Osteoblast (primary cell): ENCODE measurements around the gene HOXA2. TPM values are rescaled to one million over a fixed set of nuclear protein-coding genes. Genes with fewer than 3 reads are reported as not detected.
A peak's percentile ranks its signal among the peaks of the same experiment; 100 is the strongest.

Experiments
- DNase-seq: peaks from one replicate; pipeline ENCODE4 v3.0.0; 2011; ENCODE audit warnings: low spot score, mixed read lengths; ENCODE audit not compliant: insufficient read length; ENCODE audit errors: missing footprints
- H2AFZ ChIP-seq: 2 replicates; pipeline ENCODE4 v1.6.0; 2011; ENCODE audit warnings: mild to moderate bottlenecking, low read length
- H3K27ac ChIP-seq: 2 replicates; pipeline ENCODE4 v1.5.1; 2011; ENCODE audit warnings: mild to moderate bottlenecking, low read depth, low read length, moderate library complexity
- H3K27me3 ChIP-seq: 2 replicates; pipeline ENCODE4 v1.6.0; 2012; ENCODE audit warnings: mild to moderate bottlenecking, control low read depth, inconsistent platforms, low read length, moderate library complexity; ENCODE audit not compliant: insufficient read depth
- H3K36me3 ChIP-seq: 2 replicates; pipeline ENCODE4 v1.5.1; 2011; ENCODE audit warnings: mild to moderate bottlenecking, low read length, control low read depth, moderate library complexity; ENCODE audit not compliant: insufficient read depth
- H3K4me1 ChIP-seq: 2 replicates; pipeline ENCODE4 v1.5.1; 2011; ENCODE audit warnings: mild to moderate bottlenecking, low read length, control low read depth, moderate library complexity; ENCODE audit not compliant: insufficient read depth
- H3K4me2 ChIP-seq: 2 replicates; pipeline ENCODE4 v1.6.0; 2011; ENCODE audit warnings: mild to moderate bottlenecking, low read length; ENCODE audit not compliant: insufficient read depth
- H3K4me3 ChIP-seq: fragments of 200-600 bp; sonication (generic); 3 replicates; pipeline ENCODE4 v1.5.1; 2012; ENCODE audit warnings: mild to moderate bottlenecking, low read length, inconsistent platforms; ENCODE audit not compliant: insufficient read depth
- H3K79me2 ChIP-seq: 2 replicates; pipeline ENCODE4 v1.6.0; 2012; ENCODE audit warnings: mild to moderate bottlenecking, low read length, control low read depth, inconsistent platforms; ENCODE audit not compliant: insufficient read depth
- H3K9me3 ChIP-seq: 2 replicates; pipeline ENCODE4 v1.5.1; 2011; ENCODE audit warnings: low read depth, low read length, control low read depth
- H4K20me1 ChIP-seq: 2 replicates; pipeline ENCODE4 v1.6.0; 2012; ENCODE audit warnings: mild to moderate bottlenecking, low read length, control low read depth; ENCODE audit not compliant: insufficient read depth
- CTCF ChIP-seq: IDR thresholded peaks from 2 replicates; pipeline ENCODE4 v1.5.1; 2011; ENCODE audit warnings: mild to moderate bottlenecking, low read depth, low read length, moderate library complexity; ENCODE audit errors: extremely low read depth
- total RNA-seq: library from RNA; depleted of rRNA; stranded (reverse); fragments of >200 nt; gene quantifications from 2 replicates; pipeline ENCODE4 v1.2.3, GENCODE V29; 2012

HOXA2 gene
- total RNA-seq, 1 donor = 0.36 TPM

GRCh38 chr7:27147199-27148030 lies 44.9 kb upstream of the HOXA2 start, which contains the start of gene HOXA6:
TSS of gene HOXA6 (minus strand) at chr7:27147774. CDS start at chr7:27147749, 25 bp downstream.
- H3K4me1 ChIP-seq = peaks cover 37% of the 10 kb centered on the region
- peak within 1 kb of the TSS; percentile 81 for H2AFZ ChIP-seq
- H3K9me3 ChIP-seq = no peaks in the 10 kb centered on the region
- peak; percentile 93 for DNase-seq
- no peaks in the 10 kb centered on the region for H3K27me3 ChIP-seq
- no peak for TF ChIP-seq CTCF
- peaks cover 13% of the 10 kb centered on the region for H4K20me1 ChIP-seq
- H3K4me3 ChIP-seq = peak within 1 kb of the TSS; percentile 93
- H3K4me2 ChIP-seq = peak within 1 kb of the TSS; percentile 99
- peaks cover 98% of the 10 kb centered on the region for H3K79me2 ChIP-seq
- peak within 1 kb of the TSS; percentile 88 for H3K27ac ChIP-seq
- peaks cover 38% of the 10 kb centered on the region for H3K36me3 ChIP-seq

GRCh38 chr7:27146491-27147198 lies 44.2 kb upstream of the HOXA2 start:
- Histone ChIP-seq H3K4me1 (peaks cover 35% of the 10 kb centered on the region), H3K27ac (peak overlapping the region; percentile 88), H3K4me3 (peak overlapping the region; percentile 93), H3K4me2 (peak overlapping the region; percentile 99), H2AFZ (no peak overlapping the region), H3K27me3 (no peaks in the 10 kb centered on the region), H3K79me2 (peaks cover 99% of the 10 kb centered on the region), H3K36me3 (peaks cover 39% of the 10 kb centered on the region), H3K9me3 (no peaks in the 10 kb centered on the region), H4K20me1 (peaks cover 13% of the 10 kb centered on the region)
- no peak for TF ChIP-seq CTCF
- DNase-seq = peak; percentile 76

GRCh38 chr7:27145914-27146412 lies 43.5 kb upstream of the HOXA2 start:
- no peak overlapping the region for H3K4me3 ChIP-seq

More at GRCh38 chr7:27145914-27146412, 43.5 kb upstream of the HOXA2 start:
- Histone ChIP-seq H3K36me3 (peaks cover 46% of the 10 kb centered on the region), H3K4me1 (peaks cover 35% of the 10 kb centered on the region), H2AFZ (no peak overlapping the region), H4K20me1 (peaks cover 13% of the 10 kb centered on the region), H3K9me3 (no peaks in the 10 kb centered on the region), H3K79me2 (peaks cover 99% of the 10 kb centered on the region), H3K27ac (no peak overlapping the region), H3K4me2 (no peak overlapping the region), H3K27me3 (no peaks in the 10 kb centered on the region)
- no peak for TF ChIP-seq CTCF
- DNase-seq = peak; percentile 86
